ENCODE measurements around the gene SATB1. TPM values are rescaled to one million over a fixed set of nuclear protein-coding genes. Genes with fewer than 3 reads are reported as not detected.
"Not testable (repeated sequence)": the region's sequence is repeated elsewhere in the genome, so short reads cannot be mapped to it uniquely, and the experiment has no call there.

The SATB1 gene
- total RNA-seq, 1 experiment from 2014 or later, result 0.89 TPM

DNA sequence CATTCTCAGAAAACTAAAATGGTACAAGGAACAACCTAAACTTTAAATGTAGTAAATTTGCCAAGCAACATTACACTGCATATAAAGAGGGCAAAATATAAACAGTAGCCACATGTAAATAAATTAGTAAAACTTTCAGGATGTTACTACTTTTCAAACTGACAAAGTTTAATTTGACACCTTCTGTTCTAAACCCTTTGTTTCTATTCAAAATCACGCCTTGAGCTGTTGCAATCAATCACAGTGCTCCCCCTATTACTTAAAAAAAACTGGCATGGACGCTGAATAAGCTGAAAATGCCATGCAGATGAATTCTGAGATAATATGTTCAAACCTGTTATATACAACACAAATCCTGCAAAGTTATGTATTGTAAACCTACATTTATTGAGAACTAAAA is 69.3 kb downstream of the SATB1 start:
- DNase-seq (ENCODE audit: extremely low read depth, low read depth), result no peak

DNA sequence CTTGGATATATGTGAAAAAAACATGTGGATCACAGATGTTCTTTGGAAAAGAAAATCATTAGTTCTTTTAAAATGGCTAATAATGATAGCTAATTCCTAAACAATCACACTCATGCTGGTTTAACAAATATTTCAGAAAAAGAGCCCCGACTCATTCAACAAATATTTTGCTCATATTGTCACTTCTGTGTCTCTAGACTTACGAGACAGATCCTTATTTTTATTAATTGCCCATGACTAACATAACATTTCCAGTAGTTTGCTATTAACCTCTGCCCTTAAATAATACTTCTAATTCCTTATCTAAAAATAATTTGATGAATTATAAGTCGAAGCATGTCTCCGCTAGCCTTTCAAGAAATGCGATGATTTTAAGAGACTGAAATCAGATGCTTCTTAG is 70.4 kb downstream of the SATB1 start:
- DNase-seq (ENCODE audit: extremely low read depth, low read depth), result no peak

DNA sequence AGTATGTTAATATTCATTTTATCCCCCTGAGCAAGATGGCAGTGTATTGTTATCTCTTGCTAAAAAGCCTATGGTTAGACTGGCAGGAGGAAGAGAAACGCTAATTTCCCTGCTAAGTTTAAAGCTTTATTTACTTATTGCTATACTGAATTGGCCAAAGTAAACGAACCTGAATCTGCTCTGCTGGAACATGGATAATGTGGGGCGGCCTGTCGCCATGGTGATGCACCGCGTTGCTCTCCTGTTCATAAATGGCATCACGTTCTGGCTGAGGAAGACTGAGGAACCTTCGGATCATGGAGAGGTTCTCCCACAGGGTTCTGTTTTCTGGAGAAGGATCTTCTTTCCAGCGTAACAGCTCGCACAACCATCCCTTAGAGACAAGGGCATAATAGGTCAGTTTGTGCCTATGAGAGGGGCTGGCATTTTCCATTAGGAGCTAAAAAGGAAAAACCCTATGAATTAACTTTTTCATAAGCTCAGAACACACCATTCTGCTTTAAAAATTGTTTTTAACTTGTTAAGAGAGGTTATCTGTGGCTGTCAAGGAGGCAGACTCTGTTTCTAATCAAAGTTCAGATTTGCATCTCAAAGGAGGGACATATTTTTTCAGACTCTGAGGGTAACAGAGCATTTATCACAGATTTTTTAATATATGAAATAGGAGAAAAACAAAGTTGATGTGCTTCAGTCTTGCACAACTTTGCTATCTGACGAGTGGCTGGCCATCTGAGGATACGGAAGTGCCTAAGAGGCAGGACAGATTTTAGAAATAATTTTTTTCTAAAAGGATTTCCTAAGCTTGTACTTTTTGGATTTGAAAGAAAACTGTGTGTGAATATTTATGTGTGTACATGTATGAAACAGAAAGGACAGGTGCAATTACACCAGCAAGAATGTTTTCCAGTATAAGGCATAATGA is 73.1 kb downstream of the SATB1 start:
- no peak for DNase-seq (ENCODE audit: extremely low read depth, low read depth)

DNA sequence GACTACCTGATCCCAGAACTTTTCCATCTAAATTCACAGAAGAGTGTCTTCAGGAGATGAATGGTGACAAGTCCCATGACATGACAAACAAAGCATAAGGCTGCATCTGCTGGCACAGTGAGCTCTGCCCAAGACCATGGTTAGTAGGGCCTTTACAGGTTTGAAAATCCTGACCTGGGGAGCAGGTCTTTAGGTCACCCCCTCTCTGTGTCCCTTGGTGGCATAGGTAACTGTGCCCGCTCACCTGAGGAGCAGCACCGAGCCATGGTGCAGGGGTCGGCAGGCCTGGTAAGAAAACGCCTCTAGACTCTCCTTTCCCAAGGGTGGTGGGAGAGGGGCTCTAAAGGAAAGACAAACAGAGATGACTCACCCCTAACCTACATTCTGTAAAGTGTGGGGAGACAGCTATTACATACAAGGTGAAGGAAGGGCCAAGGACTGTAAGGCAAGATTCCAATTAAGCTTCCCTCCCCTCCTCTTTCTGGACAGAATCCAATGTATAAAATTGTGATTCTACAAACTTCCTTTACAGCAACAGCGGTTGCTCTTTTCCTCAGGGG is 74.0 kb downstream of the SATB1 start:
- DNase-seq (ENCODE audit: extremely low read depth, low read depth), result no peak

DNA sequence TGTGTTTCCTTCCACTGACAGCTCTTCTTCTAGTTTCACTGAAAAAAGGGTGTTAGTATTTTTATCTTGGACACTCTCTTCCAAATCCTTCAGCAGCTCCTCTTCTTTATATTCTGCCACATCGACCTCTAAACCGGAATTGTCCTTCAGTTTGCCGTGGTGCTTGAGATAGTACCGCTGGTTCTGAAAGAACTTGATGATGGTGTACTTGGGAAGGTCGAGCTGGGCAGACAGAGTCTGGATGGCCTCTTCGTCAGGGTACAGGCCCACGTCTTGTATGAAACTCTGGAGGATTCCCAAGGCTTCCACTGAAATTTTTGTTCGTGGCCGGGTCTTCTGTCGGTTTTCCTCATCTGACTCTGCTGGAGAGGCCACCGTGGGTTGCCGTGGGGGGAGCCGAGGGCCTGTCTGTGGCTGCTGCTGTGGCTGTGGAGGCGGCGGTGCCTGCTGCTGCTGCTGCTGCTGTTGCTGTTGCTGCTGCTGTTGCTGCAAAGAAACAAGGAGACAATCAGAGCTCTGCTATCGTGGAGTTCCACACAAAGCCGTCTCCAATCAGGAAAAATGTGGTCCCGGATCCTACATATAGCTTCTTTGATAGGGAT is 75.8 kb downstream of the SATB1 start:
- no peak for DNase-seq (ENCODE audit: extremely low read depth, low read depth)

DNA sequence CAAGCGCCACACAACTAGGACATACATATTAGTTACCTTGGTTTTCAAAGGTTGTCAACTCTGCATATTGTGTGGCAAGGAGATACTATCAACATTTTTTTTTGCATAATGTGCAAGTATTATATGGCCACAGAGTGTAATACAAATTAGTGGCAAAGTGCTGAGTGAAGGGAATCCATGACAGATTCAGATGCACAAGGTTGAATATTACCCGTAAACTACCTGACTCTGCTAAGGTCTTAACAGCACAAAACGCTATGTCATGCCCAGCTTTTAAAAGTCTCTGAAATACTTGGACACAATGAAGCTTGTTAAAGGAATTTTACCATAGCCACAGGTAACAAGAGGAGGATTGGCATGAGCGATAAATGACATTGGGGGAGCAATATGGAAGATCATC is 79.0 kb downstream of the SATB1 start:
- DNase-seq (ENCODE audit: extremely low read depth, low read depth), result no peak

DNA sequence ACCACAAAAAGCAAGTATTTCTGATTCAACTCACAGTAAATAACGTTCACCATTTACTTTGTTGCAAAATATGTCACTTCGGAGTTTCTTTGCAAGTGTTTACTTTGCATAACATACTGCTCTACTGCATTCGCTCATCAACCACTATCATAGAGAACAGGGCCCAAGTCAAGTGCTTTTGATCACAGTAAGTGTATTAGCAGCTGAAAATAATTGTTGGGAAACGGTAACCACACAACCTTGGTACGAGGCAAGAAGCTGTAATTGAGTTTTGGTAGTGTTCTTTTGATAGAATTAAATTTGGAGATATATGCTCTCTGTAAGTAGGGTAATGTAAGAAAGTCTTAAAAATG is 80.1 kb downstream of the SATB1 start:
- DNase-seq (ENCODE audit: extremely low read depth, low read depth), result no peak

DNA sequence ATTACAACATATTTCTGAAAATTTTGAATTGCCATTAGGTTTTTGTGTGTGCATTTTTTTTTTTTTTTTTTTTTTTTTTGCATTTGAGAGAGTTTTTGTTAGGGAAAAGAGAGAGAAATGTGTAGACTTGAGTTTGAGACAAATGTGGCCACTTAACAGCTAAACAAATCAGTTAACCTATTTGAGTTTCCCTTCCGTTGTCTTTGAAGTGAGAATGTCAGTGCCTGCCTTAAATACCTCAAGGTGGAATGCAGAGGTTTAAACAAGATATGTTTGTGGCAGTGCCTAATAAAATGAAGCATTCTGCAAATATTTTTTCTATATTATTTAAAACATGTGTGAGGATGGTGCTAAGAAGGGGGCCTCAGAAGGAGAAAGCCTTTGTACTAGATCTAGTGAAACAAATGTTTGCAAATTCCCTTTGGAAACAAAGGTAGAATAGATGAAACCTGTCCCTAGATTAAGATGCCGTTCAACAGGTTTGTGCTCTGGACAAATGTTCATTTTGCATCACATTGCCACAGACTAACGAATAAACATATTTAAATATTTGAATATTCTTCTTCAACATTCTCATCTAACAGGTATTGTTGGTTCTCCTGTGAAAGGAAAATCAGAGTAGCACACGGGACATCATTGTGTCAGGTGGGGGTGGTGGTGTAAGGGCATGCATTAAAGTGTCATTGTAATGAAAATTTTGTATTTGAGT is 80.7 kb downstream of the SATB1 start:
- DNase-seq (ENCODE audit: extremely low read depth, low read depth), result no peak

DNA sequence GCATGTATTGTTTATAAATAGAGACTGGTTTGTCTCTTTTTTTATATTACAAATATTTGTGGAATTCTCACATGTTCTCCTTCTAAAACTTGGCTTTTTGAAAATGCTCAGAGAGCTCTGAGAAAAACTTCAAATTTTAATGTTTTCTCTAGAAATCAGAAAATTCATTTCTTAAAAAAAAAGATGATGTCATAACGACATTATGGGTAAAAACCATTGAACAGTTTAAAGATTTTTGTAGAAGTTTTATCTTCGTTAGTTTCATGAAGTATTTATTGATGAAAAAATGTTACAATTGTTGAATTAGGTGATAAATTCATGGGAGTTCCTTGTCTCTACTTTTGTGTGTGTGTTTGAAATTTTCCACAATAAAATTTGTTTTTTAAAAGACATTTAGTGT is 81.3 kb downstream of the SATB1 start:
- no peak for DNase-seq (ENCODE audit: extremely low read depth, low read depth)

DNA sequence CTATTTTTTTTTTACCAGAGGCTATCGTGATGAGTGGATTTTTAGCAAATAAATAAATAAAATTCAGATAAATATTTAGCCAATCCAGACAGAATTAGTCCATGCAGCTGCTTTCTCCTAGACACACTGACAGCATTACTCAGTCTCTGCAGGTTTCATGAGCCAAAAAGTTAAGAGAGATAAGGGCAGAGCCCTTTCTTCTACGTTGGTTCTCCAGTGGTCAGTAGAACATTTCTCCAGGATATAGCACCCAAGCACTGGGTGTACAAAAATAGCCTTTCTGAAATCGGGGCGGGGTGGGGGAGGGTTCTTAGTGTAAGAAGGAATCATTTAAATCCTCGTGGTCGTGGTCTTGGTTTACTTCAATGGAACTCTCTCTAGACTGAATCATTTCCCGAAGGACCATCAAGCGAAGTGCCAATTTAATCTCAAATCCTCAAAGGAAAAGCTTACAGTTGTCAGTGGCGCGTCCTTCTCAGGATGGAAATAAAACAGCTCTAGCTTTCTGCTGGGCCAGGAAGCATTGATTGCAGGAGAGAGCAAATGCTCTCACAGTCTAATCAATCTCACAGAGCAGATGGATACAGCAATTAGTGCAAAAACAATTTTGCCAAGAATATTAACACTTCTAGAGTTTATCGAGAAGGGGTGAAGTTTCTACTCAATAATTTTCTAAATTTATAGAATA is 86.2 kb downstream of the SATB1 start:
- DNase-seq (ENCODE audit: extremely low read depth, low read depth), result no peak

DNA sequence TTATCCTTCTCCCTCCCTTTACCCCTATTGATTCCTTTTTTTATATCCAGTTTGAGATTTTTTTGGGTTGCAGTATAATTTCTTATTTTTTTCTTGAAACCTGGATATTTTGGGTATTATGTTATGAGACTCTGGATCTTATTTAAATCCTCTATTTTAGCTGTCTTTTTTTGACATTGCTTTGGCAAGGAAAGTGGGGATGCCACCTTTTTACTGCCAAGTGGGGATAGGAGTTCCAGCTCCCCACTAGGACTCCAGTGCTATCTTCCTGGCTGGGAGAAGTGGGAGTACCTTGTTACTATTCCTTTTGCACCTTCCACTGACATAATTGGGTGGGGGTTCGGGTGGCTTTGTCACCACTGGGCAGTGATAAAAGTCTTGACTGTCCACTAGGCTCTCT is 87.9 kb downstream of the SATB1 start:
- no peak for DNase-seq (ENCODE audit: extremely low read depth, low read depth)

DNA sequence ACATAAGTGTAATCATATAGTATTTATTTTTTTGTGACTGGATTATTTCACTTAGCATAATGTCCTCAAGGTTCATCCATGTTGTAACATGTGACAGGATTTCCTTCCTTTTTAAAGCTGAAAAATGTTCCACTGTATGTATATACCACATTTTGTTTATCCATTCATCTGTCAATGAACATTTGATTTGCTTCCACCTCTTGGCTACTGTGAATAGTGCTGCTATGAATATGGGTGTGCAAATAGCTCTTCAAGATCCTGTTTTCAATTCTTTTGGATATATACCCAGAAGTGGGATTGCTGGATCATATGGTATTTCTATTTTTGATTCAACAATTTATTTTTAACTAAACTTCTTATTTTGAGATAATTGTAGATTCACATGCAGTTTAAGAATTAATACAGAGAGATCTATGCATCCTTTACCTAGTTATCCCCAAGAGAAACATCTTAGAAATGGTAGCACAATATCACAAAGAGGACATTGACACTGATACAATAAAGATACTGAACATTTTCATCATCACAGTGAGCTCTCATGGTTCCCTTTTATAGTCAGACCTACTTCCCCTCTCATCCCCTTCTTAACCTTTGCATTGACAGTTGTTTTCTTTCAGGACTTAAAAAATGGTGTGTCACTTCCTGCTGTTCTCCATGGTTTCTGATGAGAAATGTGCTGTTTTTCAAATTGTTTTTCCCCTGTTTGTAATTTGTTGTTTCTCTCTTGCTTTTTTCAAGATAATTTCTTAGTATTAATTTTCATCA is 90.1 kb downstream of the SATB1 start:
- DNase-seq (ENCODE audit: extremely low read depth, low read depth), result no peak

DNA sequence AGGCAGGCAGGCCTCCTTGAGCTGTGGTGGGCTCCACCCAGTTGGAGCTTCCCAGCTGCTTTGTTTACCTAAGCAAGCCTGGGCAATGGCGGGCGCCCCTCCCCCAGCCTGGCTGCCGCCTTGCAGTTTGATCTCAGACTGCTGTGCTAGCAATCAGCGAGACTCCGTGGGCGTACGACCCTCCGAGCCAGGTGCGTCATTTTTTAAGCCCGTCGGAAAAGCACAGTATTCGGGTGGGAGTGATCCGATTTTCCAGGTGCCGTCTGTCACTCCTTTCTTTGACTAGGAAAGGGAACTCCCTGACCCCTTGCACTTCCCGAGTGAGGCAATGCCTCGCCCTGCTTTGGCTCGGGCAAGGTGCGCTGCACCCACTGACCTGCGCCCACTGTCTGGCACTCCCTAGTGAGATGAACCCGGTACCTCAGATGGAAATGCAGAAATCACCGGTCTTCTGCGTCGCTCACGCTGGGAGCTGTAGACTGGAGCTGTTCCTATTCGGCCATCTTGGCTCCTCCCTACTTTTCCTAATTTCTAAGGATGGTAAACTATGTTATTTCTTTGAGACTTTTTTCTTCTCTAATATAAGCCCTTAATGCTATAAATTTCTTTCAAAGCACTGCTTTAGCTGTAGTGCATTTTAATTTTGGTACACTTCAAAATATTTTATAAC is 94.2 kb downstream of the SATB1 start:
- DNase-seq (ENCODE audit: extremely low read depth, low read depth), result not testable (repeated sequence)

DNA sequence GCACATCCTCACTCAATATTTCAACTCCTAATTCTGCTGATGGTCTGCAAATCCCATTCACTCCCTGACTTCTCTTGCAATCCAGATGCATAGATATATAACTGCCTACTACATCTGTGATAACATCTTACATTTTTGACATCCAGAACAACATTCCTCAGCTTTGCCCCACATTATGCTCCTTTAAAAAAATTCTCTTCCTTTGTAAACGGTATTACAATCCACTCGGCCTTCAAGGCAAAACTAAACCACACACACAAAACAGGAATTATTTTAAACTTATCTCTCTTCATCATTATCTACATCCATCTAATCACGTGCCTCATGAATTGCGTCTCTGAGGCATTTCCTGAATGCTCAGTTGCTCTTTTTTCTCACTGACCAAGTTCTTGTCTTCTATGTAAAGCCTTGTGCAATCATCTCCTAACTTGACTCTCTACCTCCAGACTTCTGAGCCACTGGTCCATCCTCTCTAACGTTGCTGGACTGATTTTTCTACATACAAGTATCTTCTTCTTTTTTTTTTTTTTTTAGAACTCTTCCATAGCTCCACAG is 117.0 kb downstream of the SATB1 start:
- no peak for DNase-seq (ENCODE audit: extremely low read depth, low read depth)

DNA sequence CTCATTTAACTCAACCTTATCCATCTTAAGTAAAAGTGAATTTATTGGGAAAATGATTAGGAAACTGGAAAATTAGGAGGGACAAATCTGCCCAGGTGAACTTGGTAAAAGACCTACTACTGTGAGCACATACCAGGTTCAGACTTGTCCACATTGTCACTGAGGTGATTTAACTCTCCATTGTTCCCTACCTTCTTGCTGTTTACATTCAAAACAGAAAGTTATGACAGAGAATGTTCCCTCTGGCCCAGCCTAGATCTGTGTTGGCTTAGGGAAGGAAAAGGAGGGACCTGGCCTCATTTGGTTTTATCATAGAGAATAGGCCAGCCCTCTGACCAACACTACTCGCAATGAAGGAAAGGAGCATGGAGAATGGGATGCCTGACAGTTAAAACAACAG is 117.6 kb downstream of the SATB1 start:
- DNase-seq (ENCODE audit: extremely low read depth, low read depth), result no peak

DNA sequence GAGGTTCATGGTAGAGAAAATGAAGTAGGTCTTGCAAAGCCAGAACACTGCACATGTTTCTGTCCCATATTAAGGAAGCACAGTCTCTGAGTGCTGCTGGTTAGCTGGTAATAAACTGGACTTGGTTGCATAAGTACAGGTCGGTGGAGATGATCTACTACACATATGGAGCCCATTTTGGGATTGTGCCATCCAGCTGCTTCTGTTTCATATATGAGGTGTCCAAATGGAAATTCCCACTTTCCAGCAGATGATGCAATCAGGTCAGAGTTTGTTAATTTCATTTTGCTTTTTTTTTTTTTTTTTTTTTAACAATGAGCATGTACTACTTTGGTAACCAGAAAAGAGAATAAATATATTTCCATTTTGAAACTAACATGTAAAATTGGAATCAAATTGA is 122.6 kb downstream of the SATB1 start:
- DNase-seq (ENCODE audit: extremely low read depth, low read depth), result no peak

DNA sequence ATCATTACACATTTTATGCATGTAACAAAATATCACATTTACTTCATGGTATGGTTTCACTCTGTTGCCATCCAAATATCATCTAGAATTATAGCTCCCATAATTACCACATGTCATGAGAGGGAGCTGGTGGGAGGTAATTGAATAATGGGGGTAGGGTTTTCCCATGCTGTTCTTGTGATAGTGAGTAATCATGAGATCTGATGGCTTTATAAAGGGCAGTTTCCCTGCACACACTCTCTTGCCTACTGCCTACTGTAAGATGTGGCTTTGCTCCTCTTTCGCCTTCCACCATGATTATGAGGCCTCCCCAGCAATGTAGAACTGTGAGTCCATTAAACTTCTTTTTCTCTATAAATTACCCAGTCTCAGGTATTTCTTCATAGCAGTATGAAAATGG is 123.4 kb downstream of the SATB1 start:
- no peak for DNase-seq (ENCODE audit: extremely low read depth, low read depth)

DNA sequence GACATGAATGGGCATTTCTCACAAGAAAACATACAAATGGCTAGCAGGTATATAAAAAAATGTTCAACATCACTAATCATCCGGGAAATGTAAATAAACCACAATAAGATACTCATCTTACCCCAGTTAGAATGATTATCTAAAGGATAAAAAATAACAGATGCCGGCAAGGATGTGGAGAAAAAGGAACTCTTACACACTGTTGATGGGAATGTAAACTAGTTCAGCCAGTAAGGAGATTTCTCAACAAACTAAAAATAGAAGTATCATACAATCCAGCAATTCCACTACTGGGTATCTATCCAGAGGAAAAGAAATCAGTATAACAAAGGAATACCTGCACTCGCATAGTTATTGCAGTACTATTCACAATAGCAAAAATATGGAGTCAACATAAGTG is 124.2 kb downstream of the SATB1 start:
- no peak for DNase-seq (ENCODE audit: extremely low read depth, low read depth)

DNA sequence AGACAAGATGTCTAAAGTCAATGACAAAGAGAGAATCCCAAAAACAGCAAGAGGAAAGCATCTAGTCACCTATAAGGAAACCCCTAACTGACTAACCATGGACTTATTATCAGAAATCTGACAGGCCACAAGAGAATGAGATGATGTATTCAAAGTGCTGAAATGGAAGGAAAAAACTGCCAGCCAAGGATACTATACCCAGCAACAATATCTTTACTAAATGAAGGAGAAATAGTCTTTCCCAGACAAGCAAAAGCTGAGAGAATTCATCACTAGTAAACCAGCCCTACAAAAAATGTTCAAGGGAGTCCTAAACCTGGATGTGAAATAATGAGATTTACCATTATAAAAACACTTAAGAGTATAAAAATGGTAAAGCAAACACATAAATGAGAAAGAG is 128.0 kb downstream of the SATB1 start:
- no peak for DNase-seq (ENCODE audit: extremely low read depth, low read depth)

All from NCI-H460 (cell line).